ENCODE data around the gene SMIM38.

DNA sequence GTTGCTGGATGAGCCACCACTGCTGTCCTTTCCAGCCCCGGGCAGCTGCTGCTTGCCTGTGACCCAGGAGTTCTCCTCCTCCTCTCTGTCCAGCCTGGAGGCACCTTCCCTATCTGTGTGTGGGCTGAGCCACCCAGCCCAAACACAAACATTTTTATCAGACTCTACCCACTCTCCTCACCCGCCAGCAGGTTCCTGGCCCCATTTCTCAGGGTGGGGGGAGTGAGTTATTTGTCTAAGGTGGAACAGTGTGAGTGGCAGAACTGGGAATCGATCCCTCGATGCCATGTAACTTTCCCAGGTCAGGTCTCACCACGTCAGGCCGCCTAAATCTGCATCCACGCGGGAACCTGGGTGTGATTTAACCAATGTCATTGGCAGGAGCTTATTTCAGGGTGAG lies 20.8 kb upstream of the SMIM38 start:
- TF ChIP-seq, protein P1, sequence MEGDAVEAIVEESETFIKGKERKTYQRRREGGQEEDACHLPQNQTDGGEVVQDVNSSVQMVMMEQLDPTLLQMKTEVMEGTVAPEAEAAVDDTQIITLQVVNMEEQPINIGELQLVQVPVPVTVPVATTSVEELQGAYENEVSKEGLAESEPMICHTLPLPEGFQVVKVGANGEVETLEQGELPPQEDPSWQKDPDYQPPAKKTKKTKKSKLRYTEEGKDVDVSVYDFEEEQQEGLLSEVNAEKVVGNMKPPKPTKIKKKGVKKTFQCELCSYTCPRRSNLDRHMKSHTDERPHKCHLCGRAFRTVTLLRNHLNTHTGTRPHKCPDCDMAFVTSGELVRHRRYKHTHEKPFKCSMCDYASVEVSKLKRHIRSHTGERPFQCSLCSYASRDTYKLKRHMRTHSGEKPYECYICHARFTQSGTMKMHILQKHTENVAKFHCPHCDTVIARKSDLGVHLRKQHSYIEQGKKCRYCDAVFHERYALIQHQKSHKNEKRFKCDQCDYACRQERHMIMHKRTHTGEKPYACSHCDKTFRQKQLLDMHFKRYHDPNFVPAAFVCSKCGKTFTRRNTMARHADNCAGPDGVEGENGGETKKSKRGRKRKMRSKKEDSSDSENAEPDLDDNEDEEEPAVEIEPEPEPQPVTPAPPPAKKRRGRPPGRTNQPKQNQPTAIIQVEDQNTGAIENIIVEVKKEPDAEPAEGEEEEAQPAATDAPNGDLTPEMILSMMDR (IDR thresholded peaks at IDR 0.05) = no peak
- no peak for TF ChIP-seq POLR2A (IDR thresholded peaks at IDR 0.05)

Measured in lower leg skin (tissue), 3 donors.